Stimulated activated naive CD8-positive, alpha-beta T cell treated with anti-CD3 and anti-CD28 coated beads, Interleukin-15, Interleukin-2, amounts not matched to agents 100 ng/mL and 50 ng/mL, for 24 hours (primary cell): ENCODE results near the gene WDR93.
"Not testable (repeated sequence)": the region's sequence is repeated elsewhere in the genome, so short reads cannot be mapped to it uniquely, and the experiment has no call there.

Source experiments
- H3K27ac Mint-ChIP-seq: one replicate; pipeline ENCODE4 v1.8.0; 2021; ENCODE audit warnings: mild to moderate bottlenecking, mixed read lengths
- H3K27me3 Mint-ChIP-seq: one replicate; pipeline ENCODE4 v1.8.0; 2021; ENCODE audit warnings: mixed read lengths
- H3K36me3 Mint-ChIP-seq: one replicate; pipeline ENCODE4 v1.8.0; 2021; ENCODE audit warnings: low read depth, mixed read lengths
- H3K4me1 Mint-ChIP-seq: one replicate; pipeline ENCODE4 v1.8.0; 2021; ENCODE audit warnings: low read depth, mixed read lengths
- H3K4me3 Mint-ChIP-seq: one replicate; pipeline ENCODE4 v1.8.0; 2021; ENCODE audit warnings: mild to moderate bottlenecking, mixed read lengths
- H3K9me3 Mint-ChIP-seq: one replicate; pipeline ENCODE4 v1.8.0; 2021; ENCODE audit warnings: mixed read lengths

Gene WDR93

DNA sequence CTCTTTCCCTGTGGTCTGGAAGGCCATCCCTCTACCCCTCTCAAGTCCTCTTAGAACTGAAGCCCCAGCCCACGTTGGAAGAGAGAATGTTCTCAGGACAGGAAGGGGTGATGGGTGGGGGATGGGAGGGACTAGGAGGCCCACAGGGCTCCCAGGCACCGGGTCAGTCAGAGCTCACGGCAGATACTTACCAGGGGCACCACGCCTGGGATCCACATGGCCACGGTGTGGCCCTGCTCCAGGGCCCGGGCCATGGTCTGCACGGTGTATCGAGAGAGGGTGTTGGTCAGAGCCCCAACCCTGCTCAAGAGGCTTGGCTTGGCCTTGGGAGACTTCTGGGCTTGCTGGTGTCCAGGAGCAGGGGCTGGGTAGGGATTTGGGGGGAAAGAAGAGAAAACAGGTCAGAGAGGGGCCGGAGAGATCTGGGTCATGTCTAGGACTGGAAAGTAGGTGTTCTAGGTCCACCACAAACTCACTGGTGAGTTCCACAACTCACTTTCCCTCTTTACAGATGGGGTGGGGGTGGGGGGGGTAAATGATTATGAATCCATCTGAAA is 21.2 kb upstream of the WDR93 start:
- Mint-ChIP-seq H3K27me3 (peaks cover 16% of the 10 kb centered on the region), H3K4me3 (no peak overlapping the region), H3K36me3 (no peaks in the 10 kb centered on the region), H3K4me1 (peaks cover 4% of the 10 kb centered on the region), H3K27ac (no peak overlapping the region), H3K9me3 (no peaks in the 10 kb centered on the region)

DNA sequence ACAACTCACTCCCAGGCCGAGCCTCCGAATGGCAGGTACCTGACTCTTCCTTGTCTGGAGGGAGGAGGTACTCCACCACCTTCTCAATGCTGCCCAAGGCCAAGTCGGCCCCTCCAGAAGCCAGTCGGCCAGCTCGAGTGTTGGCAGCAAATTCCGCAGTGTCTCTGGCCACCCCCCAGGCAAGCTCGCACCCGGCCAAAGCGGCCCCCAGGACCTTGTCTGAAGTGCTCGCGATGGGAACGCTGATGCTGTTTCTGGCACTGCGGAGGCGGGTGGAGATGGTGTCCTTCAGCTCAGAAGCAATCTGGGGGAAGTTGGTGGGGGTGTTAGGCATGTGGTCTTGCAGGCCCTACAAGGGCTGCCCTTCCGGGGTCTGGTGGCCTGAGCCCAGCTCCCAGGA is 20.7 kb upstream of the WDR93 start:
- no peaks in the 10 kb centered on the region for H3K36me3 Mint-ChIP-seq
- H3K27ac Mint-ChIP-seq, result no peak overlapping the region
- peaks cover 10% of the 10 kb centered on the region for H3K27me3 Mint-ChIP-seq
- H3K4me1 Mint-ChIP-seq, result peaks cover 2% of the 10 kb centered on the region
- no peak overlapping the region for H3K4me3 Mint-ChIP-seq
- H3K9me3 Mint-ChIP-seq, result no peaks in the 10 kb centered on the region

DNA sequence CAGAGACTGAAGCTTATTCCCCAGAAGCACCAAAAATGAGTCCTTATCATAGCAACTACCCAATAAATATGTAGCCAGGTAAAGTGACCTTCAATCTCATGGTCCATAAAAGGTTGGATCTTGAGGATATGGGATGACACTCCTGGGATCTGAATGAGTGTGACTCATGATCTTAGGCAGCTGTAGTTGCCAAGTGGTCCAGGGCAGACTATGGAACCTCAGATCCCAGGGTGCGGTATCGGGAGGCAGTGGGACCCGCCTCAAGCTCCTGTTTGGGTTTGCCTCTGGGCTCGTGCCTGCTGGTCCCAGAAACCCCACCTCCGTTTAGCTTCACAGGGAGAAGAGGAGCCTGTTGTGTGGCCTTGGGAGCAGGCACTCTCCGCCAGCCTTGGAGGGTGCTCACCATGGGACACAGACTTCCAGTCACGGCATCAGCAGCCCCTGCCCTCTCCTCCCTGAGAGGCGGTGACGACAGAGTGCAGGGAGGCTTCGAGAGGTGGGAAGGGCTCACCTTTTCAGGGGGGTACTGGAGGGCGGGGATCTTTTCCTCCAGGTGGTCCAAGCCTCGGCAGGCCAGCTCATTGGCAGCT is 19.5 kb upstream of the WDR93 start:
- Mint-ChIP-seq H3K4me3 (no peak overlapping the region), H3K27me3 (peaks cover 8% of the 10 kb centered on the region), H3K36me3 (no peaks in the 10 kb centered on the region), H3K4me1 (no peaks in the 10 kb centered on the region), H3K9me3 (no peaks in the 10 kb centered on the region), H3K27ac (no peak overlapping the region)

DNA sequence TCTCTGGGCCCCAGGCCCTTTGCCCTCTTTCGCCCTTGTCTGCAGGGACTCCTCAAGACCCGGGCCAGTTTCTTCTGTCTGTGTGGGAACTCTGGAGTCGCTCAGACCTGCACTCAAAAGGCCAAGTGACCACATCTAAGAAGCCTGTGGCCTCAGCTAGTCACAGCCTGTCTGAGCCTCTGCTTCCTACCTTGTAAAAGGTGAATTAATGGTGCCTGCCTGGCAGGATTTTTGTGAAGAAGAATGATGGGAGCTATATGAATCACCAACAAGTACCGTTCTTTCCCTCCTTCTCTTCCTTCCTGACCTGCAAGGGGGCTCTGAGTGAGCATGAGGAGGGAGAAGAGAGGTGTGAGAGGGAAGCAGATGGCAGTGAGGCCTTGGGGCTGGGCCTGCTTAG is 18.9 kb upstream of the WDR93 start:
- Mint-ChIP-seq H3K36me3 (no peaks in the 10 kb centered on the region), H3K4me1 (no peaks in the 10 kb centered on the region), H3K27ac (no peak overlapping the region), H3K9me3 (no peaks in the 10 kb centered on the region), H3K4me3 (no peak overlapping the region), H3K27me3 (peaks cover 8% of the 10 kb centered on the region)

DNA sequence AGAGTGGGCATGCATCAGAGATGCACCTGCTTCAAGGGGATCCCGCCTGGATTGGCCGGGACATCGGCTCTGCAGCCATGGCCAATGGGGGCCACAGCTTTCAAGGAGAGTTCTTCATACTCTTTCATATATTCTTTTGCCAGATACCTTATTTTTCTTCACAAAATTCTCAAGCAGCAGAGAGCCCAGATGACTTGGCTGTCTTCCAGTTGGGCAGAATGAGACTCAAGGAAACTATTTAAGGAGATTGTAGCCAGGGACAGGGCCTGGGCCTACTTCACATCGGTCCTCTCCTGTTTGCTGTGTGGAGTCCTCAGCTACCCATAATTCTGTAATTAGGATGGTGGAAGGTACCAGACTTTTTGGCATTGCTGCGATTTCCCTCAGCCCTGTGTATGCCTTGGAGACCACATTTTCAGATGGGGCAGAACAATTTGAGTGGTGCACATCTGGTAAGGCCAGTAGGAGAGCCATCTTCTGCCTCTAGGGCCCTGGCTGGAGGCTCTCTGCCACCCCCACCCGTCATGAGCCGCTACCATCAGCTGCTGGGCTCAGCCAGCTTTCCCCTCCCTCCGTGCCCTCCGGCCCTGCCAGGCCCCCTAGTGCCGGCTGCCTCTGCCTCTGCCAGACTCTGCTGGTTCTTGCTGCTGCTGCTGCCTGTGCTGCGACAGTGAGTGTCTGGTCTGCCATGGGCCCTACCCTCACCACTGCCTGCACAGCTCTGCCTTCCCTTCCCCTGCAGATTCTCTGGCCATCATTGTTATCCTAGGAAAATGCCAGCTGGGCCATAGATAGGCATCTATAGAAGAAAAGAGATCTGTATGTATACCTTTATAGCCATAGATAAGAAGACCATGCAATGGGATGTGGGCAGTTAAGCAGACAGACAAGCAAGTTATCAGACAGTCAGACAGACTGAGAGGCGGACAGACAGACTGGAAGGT is 18.1 kb upstream of the WDR93 start:
- H3K4me1 Mint-ChIP-seq, result no peaks in the 10 kb centered on the region
- peaks cover 6% of the 10 kb centered on the region for H3K27me3 Mint-ChIP-seq
- H3K36me3 Mint-ChIP-seq, result no peaks in the 10 kb centered on the region
- H3K9me3 Mint-ChIP-seq, result no peaks in the 10 kb centered on the region
- no peak overlapping the region for H3K27ac Mint-ChIP-seq
- no peak overlapping the region for H3K4me3 Mint-ChIP-seq

DNA sequence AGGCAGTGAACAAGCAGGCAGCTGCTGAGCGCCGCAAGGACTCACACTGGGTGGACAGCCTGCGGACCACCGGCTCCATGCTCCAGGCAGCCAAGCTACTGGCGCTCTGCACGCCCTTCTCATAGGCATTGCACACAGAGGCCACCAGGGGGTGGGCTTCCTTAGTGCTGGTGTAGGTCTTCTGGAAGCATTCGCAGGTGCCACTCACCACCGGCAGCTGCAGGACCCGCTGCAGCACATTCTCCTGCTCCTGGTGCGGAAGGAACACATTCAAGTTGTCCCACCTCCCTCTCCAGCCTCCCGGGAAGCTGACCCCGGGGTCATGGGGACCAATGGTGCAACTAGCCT is 17.5 kb upstream of the WDR93 start:
- H3K9me3 Mint-ChIP-seq, result no peaks in the 10 kb centered on the region
- no peaks in the 10 kb centered on the region for H3K36me3 Mint-ChIP-seq
- H3K4me1 Mint-ChIP-seq, result no peaks in the 10 kb centered on the region
- H3K27me3 Mint-ChIP-seq, result peaks cover 2% of the 10 kb centered on the region
- H3K27ac Mint-ChIP-seq, result no peak overlapping the region
- H3K4me3 Mint-ChIP-seq, result no peak overlapping the region

DNA sequence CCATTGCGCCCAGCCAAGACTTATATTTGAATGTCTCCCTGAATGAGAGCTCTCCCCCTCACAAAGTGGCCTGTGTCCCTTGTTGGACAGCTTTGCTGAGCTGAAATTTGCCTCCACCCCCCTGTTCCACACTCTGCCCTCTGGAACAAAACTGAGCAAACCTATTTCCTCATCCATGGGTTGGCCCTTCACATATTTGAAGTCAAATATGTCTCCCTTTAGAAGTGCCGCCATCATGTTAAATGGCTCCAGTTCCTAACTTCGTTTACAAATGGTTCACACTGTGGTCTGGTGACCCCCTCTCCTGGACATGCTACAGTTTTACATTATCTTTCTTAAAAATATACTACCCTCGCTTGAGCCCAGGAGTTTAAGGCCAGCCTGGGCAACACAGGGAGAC is 16.1 kb upstream of the WDR93 start:
- Mint-ChIP-seq H3K27ac (no peak overlapping the region), H3K4me1 (no peaks in the 10 kb centered on the region), H3K9me3 (no peaks in the 10 kb centered on the region), H3K4me3 (no peak overlapping the region), H3K36me3 (no peaks in the 10 kb centered on the region), H3K27me3 (peaks cover 4% of the 10 kb centered on the region)

DNA sequence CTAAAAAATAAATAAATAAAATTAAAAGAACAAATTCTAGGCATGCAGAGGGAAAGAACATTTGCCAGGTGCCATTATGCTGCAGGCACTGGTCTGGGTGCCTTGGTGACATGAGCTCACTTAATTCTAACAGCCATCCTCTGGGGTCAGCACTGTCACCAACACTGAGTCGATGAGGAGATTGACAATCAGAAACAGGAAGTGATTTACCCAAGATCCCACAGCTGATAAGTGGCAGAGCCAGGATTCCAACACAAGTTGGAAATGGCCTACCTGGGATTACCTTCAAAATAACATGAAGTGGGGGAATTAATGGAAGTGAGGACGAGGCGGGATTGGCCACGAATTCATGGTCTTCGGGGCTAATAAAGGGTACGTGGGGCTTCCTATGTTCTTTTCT is 15.0 kb upstream of the WDR93 start:
- no peak overlapping the region for H3K27ac Mint-ChIP-seq
- H3K27me3 Mint-ChIP-seq, result peaks cover 4% of the 10 kb centered on the region
- H3K9me3 Mint-ChIP-seq, result no peaks in the 10 kb centered on the region
- H3K4me3 Mint-ChIP-seq, result no peak overlapping the region
- H3K36me3 Mint-ChIP-seq, result no peaks in the 10 kb centered on the region
- no peaks in the 10 kb centered on the region for H3K4me1 Mint-ChIP-seq

DNA sequence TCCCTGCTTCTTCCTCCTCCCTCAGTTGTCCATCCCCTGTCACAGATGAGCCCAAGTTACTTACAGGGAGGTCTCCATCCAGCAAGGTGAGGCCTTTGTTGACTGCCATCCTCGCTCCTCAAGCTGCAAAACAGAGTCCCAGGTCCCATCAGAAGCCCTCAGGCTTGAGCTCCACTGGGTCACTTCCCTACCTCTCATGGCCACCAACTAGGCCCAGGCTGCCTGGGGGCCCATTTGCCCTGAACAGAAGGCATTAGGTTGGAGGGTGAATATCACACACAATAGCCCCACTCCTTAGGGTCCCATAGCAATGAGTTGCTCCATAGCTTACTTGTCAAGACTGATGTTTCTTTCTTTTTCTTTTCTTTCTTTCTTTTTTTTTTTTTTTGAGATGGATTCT is 13.2 kb upstream of the WDR93 start:
- H3K4me3 Mint-ChIP-seq, result no peak overlapping the region
- no peaks in the 10 kb centered on the region for H3K36me3 Mint-ChIP-seq
- no peaks in the 10 kb centered on the region for H3K4me1 Mint-ChIP-seq
- H3K9me3 Mint-ChIP-seq, result no peaks in the 10 kb centered on the region
- H3K27me3 Mint-ChIP-seq, result peaks cover 4% of the 10 kb centered on the region
- no peak overlapping the region for H3K27ac Mint-ChIP-seq

DNA sequence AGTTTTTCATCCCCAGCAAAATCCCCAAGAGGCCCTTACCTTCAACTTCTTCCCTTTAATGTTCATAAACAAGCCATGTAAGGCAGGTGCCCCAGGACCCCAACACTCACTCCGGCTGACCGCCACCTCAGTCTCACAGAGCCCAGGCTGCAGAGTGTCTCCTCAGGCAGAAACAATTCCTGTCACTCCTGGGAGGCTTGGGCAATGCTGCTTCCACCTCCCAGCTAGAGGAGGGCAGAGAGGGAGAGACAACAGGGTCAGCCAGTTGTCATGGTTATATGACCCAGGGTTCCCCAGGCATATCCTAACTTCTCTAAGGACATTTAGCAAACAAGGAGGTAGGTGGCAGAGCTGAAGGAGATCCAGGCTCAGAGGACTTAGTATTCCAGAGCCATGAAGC is 11.4 kb upstream of the WDR93 start, which contains the start of gene PLIN1:
Gene PLIN1 (minus strand): TSS at position 156 of the 400 bp plus-strand sequence. CDS start 1,878 bp downstream, outside the sequence.
- Mint-ChIP-seq H3K36me3 (peaks cover 6% of the 10 kb centered on the region), H3K27me3 (peaks cover 4% of the 10 kb centered on the region), H3K4me3 (no peak within 1 kb of the TSS), H3K9me3 (no peaks in the 10 kb centered on the region), H3K27ac (no peak within 1 kb of the TSS), H3K4me1 (no peaks in the 10 kb centered on the region)

DNA sequence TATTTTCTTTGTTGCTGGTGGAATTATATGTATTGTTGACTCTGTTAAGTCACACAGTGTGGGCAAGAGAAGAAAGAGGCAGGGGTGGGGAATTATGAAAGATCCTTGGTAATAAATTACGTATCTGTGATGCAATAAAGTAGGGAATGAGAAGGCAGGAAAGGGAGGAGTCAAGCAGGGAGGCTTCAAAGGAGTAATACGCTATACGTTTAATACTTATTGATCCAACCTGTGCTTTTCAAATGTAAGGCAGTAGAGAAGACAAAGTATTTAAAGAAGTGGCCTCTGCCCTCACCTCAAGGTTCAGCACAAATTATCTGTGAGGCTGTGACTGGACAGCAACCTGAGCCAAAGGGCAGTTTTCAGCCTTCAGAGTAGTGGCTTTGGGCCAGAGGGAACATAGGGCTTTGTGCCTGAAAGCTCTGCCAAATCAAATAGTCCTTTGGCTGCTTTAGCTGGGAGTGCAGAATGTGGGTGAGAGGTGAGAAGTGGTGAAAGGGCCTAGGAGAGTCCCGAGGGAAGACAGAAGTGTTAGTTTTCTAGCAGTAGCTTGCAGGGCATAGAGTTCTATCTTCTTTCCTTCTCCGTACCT is 10.2 kb upstream of the WDR93 start:
- Mint-ChIP-seq H3K4me3 (no peak overlapping the region), H3K27ac (no peak overlapping the region), H3K9me3 (no peaks in the 10 kb centered on the region), H3K36me3 (peaks cover 6% of the 10 kb centered on the region), H3K4me1 (no peaks in the 10 kb centered on the region), H3K27me3 (peaks cover 4% of the 10 kb centered on the region)

DNA sequence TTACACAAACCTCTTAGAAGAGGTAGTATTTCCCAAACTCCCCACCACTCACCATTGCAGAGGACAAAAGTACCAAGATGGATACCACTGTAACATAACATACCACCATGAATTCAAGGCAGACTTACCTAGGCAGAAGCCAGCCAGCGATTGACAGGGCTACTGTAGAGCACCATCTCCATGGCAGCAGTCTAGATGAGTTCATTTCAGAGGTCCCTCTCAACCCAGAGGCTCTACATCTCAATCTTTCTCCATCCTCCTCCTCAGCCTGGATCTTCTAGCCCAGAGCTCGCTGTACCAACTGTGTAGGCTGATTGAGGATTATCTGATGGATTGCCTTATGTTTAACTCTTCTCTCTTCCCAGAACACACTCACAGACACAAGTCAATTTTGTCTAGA is 9.5 kb upstream of the WDR93 start:
- H3K27ac Mint-ChIP-seq, result no peak overlapping the region
- H3K9me3 Mint-ChIP-seq, result no peaks in the 10 kb centered on the region
- peaks cover 6% of the 10 kb centered on the region for H3K36me3 Mint-ChIP-seq
- H3K27me3 Mint-ChIP-seq, result peaks cover 4% of the 10 kb centered on the region
- H3K4me1 Mint-ChIP-seq, result no peaks in the 10 kb centered on the region
- no peak overlapping the region for H3K4me3 Mint-ChIP-seq

DNA sequence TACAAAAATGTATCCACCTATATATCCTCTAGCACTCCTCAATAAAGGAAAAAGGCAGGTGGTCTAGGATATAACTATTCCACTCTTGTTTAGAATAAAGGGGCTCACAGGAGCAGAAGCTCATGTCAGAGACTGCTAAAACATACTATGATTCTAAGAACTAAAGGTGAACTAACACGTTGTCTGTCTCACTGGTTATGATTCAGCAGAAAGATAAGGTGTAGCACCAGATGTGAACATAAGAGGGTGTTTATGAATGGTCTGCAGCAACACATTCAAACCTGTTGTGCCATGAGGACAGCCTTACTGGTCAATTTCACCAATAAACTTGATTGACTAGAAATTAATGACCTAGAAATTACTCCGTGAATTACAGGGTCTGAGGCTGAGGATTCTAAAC is 4.6 kb upstream of the WDR93 start:
- Mint-ChIP-seq H3K36me3 (peaks cover 6% of the 10 kb centered on the region), H3K4me3 (no peak overlapping the region)

DNA sequence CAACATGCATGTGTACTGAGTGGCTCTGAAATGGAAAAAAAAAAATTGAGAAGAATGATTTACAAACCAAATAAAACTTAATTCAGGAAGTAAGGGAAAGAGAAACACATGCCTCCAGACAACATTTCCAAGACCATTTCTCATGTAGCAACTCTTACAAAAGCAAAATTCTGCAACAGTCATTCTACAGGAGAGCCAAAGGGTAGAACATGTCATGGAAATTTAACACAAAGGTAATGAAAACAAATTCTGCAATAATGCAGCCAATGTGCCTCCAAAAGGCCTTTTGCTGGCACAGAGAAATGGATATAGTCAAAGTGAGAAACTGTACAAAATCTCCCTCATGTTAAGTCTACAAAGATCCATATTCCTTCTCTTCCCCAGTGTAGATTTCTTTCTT is 4.1 kb upstream of the WDR93 start:
- H3K9me3 Mint-ChIP-seq, result no peaks in the 10 kb centered on the region
- no peak overlapping the region for H3K27ac Mint-ChIP-seq
- no peaks in the 10 kb centered on the region for H3K27me3 Mint-ChIP-seq
- peaks cover 16% of the 10 kb centered on the region for H3K4me1 Mint-ChIP-seq
- peaks cover 6% of the 10 kb centered on the region for H3K36me3 Mint-ChIP-seq
- no peak overlapping the region for H3K4me3 Mint-ChIP-seq

More for the DNA sequence above, 4.6 kb upstream of the WDR93 start:
- no peaks in the 10 kb centered on the region for H3K9me3 Mint-ChIP-seq
- no peak overlapping the region for H3K27ac Mint-ChIP-seq
- H3K27me3 Mint-ChIP-seq, result no peaks in the 10 kb centered on the region
- peaks cover 13% of the 10 kb centered on the region for H3K4me1 Mint-ChIP-seq

DNA sequence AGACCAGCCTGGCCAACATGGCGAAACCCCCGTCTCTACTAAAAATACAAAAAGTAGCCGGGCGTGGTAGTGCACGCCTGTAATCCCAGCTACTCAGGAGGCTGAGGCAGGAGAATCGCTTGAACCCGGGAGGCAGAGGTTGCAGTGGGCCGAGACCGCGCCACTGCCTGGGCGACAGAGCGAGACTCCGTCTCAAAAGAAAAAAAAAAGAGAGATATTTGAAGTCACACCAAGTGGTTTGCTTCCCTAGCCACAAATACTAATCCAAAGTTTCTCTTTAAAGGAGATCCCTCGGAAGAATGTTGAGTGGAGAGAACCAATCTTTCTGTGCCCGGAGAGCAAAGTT is 708 bp upstream of the WDR93 start:
- H3K4me3 Mint-ChIP-seq, result peak overlapping the region; percentile 86
- not testable (repeated sequence) for H3K27me3 Mint-ChIP-seq, H3K27ac Mint-ChIP-seq, H3K9me3 Mint-ChIP-seq, H3K36me3 Mint-ChIP-seq
- H3K4me1 Mint-ChIP-seq, result peaks cover 16% of the 10 kb centered on the region
